CD4-positive, alpha-beta T cell (primary cell): ENCODE results near the gene AGAP1. TPM values are rescaled to one million over a fixed set of nuclear protein-coding genes. Genes with fewer than 3 reads are reported as not detected.

ENCODE experiments used
- ATAC-seq: fragments of 200-7000 bp; cut with Tn5 transposase; one replicate; pipeline ENCODE4 v1.10.0; 2022; ENCODE audit warnings: mild to moderate bottlenecking; ENCODE audit not compliant: poor library complexity
- CTCF ChIA-PET: fragments of 350-600 bp; sonication (Branson Sonifier 250); formaldehyde crosslinking; loops from one replicate; lab custom pipeline; 2021; ENCODE audit warnings: antibody characterized with exemption, inconsistent platforms; lab: Charles Lee
- POLR2A ChIA-PET: fragments of 350-600 bp; sonication (Branson Sonifier 250); formaldehyde crosslinking; loops from one replicate; lab custom pipeline; 2021; ENCODE audit warnings: antibody characterized with exemption, inconsistent platforms; lab: Charles Lee
- DNase-seq, 14 experiments: peaks; one replicate each; pipeline ENCODE4 v3.0.0-alpha.2; 2013 to 2020; ENCODE audit warnings: mixed read lengths in 2 of 14
- H3K27ac ChIP-seq, 2 donors: one replicate each; pipeline versions ENCODE4 v1.5.1 to v1.7.0; 2013; ENCODE audit warnings: low read length in 2 of 2, low read depth in 1 of 2, mild to moderate bottlenecking in 1 of 2
- H3K27me3 ChIP-seq, 2 experiments: 1 replicate in 1 of 2; 2 replicates in 1 of 2; pipeline versions ENCODE4 v1.6.1 to v1.7.0; 2013; ENCODE audit warnings: low read length in 2 of 2, control low read depth in 1 of 2, mild to moderate bottlenecking in 1 of 2, moderate library complexity in 1 of 2; ENCODE audit not compliant: insufficient read depth in 2 of 2, control insufficient read depth in 1 of 2
- H3K36me3 ChIP-seq: one replicate; pipeline ENCODE4 v1.6.1; 2013; ENCODE audit warnings: low read length, control low read depth; ENCODE audit not compliant: insufficient read depth
- H3K4me1 ChIP-seq: one replicate; pipeline ENCODE4 v1.6.1; 2013; ENCODE audit warnings: low read length, control low read depth; ENCODE audit not compliant: insufficient read depth
- H3K4me3 ChIP-seq: one replicate; pipeline ENCODE4 v1.5.1; 2013; ENCODE audit warnings: mild to moderate bottlenecking, low read length, moderate library complexity
- H3K9me3 ChIP-seq, 2 experiments: 1 replicate in 1 of 2; 2 replicates in 1 of 2; pipeline versions ENCODE4 v1.6.1 to v1.7.0; 2013; ENCODE audit warnings: low read length in 2 of 2, mild to moderate bottlenecking in 2 of 2, control low read depth in 1 of 2, moderate library complexity in 1 of 2; ENCODE audit not compliant: control insufficient read depth in 1 of 2, insufficient read depth in 1 of 2
- H3K27ac Mint-ChIP-seq: one replicate; pipeline ENCODE4 v1.8.0; 2020; ENCODE audit warnings: mixed read lengths
- H3K27me3 Mint-ChIP-seq: one replicate; pipeline ENCODE4 v1.8.0; 2021; ENCODE audit warnings: mixed read lengths
- H3K36me3 Mint-ChIP-seq: one replicate; pipeline ENCODE4 v1.8.0; 2021; ENCODE audit warnings: low read depth, mixed read lengths
- H3K4me1 Mint-ChIP-seq: one replicate; pipeline ENCODE4 v1.8.0; 2021; ENCODE audit warnings: low read depth, mixed read lengths
- H3K4me3 Mint-ChIP-seq: one replicate; pipeline ENCODE4 v1.8.0; 2020; ENCODE audit warnings: mild to moderate bottlenecking, mixed read lengths
- H3K9me3 Mint-ChIP-seq: one replicate; pipeline ENCODE4 v1.8.0; 2020; ENCODE audit warnings: mixed read lengths
- CTCF ChIP-seq: fragments of 200-600 bp; IDR thresholded peaks from one replicate; pipeline ENCODE4 v1.8.0; 2022; ENCODE audit warnings: antibody characterized with exemption, mild to moderate bottlenecking
- intact Hi-C, 2 experiments: fragments of 100-400 bp; cut with DNase I in 1 of 2; cut with micrococcal nuclease in 1 of 2; formaldehyde crosslinking; loops; one replicate each; pipeline versions ENCODE4 v1.15.1 to v1.9.0; 2023 to 2025; cut with DNase I, micrococcal nuclease
- total RNA-seq, 174 experiments: library from RNA in 2 of 174; stranded (reverse) in 2 of 174; gene quantifications; one replicate each; pipeline ENCODE4 v1.2.3 and lab custom pipeline; 2021 to 2026

AGAP1 gene
- total RNA-seq, 2 experiments from 2014 or later, result 2.6 to 3.1 TPM

GRCh38 chr2:235556901-235557300 is 63.1 kb downstream of the AGAP1 start:
- Mint-ChIP-seq H3K36me3 (no peaks in the 10 kb centered on the region), H3K4me3 (no peak overlapping the region), H3K4me1 (no peaks in the 10 kb centered on the region), H3K9me3 (no peaks in the 10 kb centered on the region), H3K27ac (no peak overlapping the region), H3K27me3 (peaks cover 35% of the 10 kb centered on the region)
- H3K4me3 ChIP-seq, result no peak overlapping the region
- no peaks in the 10 kb centered on the region for H3K36me3 ChIP-seq
- no peaks in the 10 kb centered on the region for H3K4me1 ChIP-seq
- intact Hi-C loops, result no loop called here
- POLR2A ChIA-PET, result no interaction called here
- DNase-seq, result no peak
- H3K27me3 ChIP-seq, result peaks cover 4 to 11% of the 10 kb centered on the region in 2 experiments
- ATAC-seq, result no peak
- H3K27ac ChIP-seq, result no peak overlapping the region
- TF ChIP-seq CTCF, result no peak
- CTCF ChIA-PET, result no interaction called here
- no peaks in the 10 kb centered on the region for H3K9me3 ChIP-seq

- no peak overlapping the region for H3K27ac Mint-ChIP-seq
- peaks cover 28% of the 10 kb centered on the region for H3K27me3 Mint-ChIP-seq
- intact Hi-C loops, result no loop called here
- ChIA-PET POLR2A (no interaction called here), CTCF (no interaction called here)
- no peak for DNase-seq
- Histone ChIP-seq H3K9me3 (no peaks in the 10 kb centered on the region), H3K27ac (no peak overlapping the region), H3K36me3 (no peaks in the 10 kb centered on the region), H3K4me3 (no peak overlapping the region), H3K4me1 (no peaks in the 10 kb centered on the region), H3K27me3 (peaks cover 4 to 9% of the 10 kb centered on the region in 2 experiments)
- no peak for ATAC-seq
- TF ChIP-seq CTCF, result no peak
- no peaks in the 10 kb centered on the region for H3K4me1 Mint-ChIP-seq
- H3K9me3 Mint-ChIP-seq, result no peaks in the 10 kb centered on the region
- no peak overlapping the region for H3K4me3 Mint-ChIP-seq
- H3K36me3 Mint-ChIP-seq, result no peaks in the 10 kb centered on the region
Measured at GRCh38 chr2:235557903-235558302, 64.1 kb downstream of the AGAP1 start.

GRCh38 chr2:235558572-235558971 is 64.7 kb downstream of the AGAP1 start:
- H3K4me1 Mint-ChIP-seq, result no peaks in the 10 kb centered on the region
- no peaks in the 10 kb centered on the region for H3K36me3 Mint-ChIP-seq
- ATAC-seq (no peak), DNase-seq (no peak)
- no peaks in the 10 kb centered on the region for H3K9me3 ChIP-seq
- ChIA-PET POLR2A (no interaction called here), CTCF (no interaction called here)
- H3K4me1 ChIP-seq, result no peaks in the 10 kb centered on the region
- no peak for TF ChIP-seq CTCF
- H3K4me3 ChIP-seq, result no peak overlapping the region
- no peak overlapping the region for H3K27ac Mint-ChIP-seq
- no peaks in the 10 kb centered on the region for H3K9me3 Mint-ChIP-seq
- no peaks in the 10 kb centered on the region for H3K36me3 ChIP-seq
- intact Hi-C loops, result no loop called here
- H3K4me3 Mint-ChIP-seq, result no peak overlapping the region
- peaks cover 7 to 9% of the 10 kb centered on the region in 2 experiments for H3K27me3 ChIP-seq
- H3K27ac ChIP-seq, result no peak overlapping the region
- peaks cover 30% of the 10 kb centered on the region for H3K27me3 Mint-ChIP-seq
